NB4 (cell line): Measurements from ENCODE around the gene GAGE12D.
"Not testable (repeated sequence)": the region's sequence is repeated elsewhere in the genome, so short reads cannot be mapped to it uniquely, and the experiment has no call there.

Experiments
- DNase-seq: peaks from one replicate; pipeline ENCODE4 v3.0.0; 2010; ENCODE audit warnings: low read depth
- H3K4me3 ChIP-seq: one replicate; pipeline ENCODE4 v1.5.1; 2011; ENCODE audit warnings: mild to moderate bottlenecking, low read depth, low read length, moderate library complexity

Gene GAGE12D, protein sequence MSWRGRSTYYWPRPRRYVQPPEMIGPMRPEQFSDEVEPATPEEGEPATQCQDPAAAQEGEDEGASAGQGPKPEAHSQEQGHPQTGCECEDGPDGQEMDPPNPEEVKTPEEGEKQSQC

DNA sequence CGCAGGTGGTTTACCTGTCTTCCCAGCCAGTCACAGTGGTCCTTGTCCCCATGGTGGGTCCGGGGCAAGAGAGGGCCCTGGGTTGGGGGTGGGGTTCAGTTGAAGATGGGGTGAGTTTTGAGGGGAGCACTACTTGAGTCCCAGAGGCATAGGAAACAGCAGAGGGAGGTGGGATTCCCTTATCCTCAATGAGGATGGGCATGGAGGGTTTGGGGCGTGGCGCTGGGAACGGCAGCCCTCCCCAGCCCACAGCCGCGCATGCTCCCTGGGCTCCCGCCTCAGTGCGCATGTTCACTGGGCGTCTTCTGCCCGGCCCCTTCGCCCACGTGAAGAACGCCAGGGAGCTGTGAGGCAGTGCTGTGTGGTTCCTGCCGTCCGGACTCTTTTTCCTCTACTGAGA lies at the start of gene GAGE12D:
GAGE12D (plus strand) TSS at position 301 of the 400 bp plus-strand sequence. CDS start 1,155 bp downstream, outside the sequence.
- not testable (repeated sequence) for H3K4me3 ChIP-seq, DNase-seq

DNA sequence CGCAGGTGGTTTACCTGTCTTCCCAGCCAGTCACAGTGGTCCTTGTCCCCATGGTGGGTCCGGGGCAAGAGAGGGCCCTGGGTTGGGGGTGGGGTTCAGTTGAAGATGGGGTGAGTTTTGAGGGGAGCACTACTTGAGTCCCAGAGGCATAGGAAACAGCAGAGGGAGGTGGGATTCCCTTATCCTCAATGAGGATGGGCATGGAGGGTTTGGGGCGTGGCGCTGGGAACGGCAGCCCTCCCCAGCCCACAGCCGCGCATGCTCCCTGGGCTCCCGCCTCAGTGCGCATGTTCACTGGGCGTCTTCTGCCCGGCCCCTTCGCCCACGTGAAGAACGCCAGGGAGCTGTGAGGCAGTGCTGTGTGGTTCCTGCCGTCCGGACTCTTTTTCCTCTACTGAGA lies 9.7 kb upstream of the GAGE12D start, which contains the start of gene GAGE12C:
GAGE12C (plus strand) TSS at position 301 of the 400 bp plus-strand sequence. CDS start 1,155 bp downstream, outside the sequence.
- not testable (repeated sequence) for DNase-seq, H3K4me3 ChIP-seq

DNA sequence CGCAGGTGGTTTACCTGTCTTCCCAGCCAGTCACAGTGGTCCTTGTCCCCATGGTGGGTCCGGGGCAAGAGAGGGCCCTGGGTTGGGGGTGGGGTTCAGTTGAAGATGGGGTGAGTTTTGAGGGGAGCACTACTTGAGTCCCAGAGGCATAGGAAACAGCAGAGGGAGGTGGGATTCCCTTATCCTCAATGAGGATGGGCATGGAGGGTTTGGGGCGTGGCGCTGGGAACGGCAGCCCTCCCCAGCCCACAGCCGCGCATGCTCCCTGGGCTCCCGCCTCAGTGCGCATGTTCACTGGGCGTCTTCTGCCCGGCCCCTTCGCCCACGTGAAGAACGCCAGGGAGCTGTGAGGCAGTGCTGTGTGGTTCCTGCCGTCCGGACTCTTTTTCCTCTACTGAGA lies 9.5 kb downstream of the GAGE12D start, which contains the start of gene GAGE12E:
GAGE12E (plus strand) TSS at position 301 of the 400 bp plus-strand sequence. CDS start 1,155 bp downstream, outside the sequence.
- H3K4me3 ChIP-seq, DNase-seq: not testable (repeated sequence)

DNA sequence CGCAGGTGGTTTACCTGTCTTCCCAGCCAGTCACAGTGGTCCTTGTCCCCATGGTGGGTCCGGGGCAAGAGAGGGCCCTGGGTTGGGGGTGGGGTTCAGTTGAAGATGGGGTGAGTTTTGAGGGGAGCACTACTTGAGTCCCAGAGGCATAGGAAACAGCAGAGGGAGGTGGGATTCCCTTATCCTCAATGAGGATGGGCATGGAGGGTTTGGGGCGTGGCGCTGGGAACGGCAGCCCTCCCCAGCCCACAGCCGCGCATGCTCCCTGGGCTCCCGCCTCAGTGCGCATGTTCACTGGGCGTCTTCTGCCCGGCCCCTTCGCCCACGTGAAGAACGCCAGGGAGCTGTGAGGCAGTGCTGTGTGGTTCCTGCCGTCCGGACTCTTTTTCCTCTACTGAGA lies 19.0 kb downstream of the GAGE12D start, which contains the start of gene GAGE12F:
GAGE12F (plus strand) TSS at position 301 of the 400 bp plus-strand sequence. CDS start 1,155 bp downstream, outside the sequence.
- not testable (repeated sequence) for H3K4me3 ChIP-seq, DNase-seq

DNA sequence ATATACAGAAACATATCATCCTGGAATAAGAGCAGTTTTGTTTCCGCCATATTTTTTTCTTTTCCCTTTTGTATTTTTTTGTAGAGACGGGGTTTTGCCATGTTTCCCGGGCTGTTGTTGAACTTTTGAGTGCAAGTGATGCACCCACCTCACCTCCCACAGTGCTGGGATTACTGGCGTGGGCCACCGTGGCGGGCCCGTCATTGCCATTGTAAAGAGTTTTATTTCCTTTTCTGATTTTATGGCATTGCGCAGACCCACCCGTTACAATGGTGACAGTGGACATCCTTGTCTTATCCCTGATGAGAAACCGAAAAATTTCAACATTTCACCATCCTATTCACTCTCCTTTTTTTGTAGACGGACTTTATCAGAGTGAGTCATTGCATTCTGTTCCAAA lies 27.2 kb downstream of the GAGE12D start:
- not testable (repeated sequence) for H3K4me3 ChIP-seq, DNase-seq

DNA sequence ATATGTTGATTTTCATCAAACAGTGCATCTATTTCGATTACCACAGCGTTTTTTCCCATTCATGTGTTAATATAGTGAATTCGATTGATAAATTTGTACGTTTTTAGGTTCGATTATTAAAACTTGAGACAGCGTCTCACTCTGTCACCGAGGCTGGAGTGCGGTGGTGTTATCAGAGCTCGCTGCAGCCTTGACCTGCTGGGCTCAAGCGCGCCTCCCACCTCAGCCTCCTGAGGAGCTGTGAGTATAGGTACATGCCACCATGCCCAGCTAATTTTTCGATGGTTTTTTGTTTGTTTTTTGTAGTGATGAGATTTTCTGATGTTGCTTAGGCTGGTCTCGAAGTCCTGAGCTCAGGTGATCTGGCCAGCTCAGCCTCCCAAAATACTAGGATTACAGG lies 27.6 kb downstream of the GAGE12D start:
- H3K4me3 ChIP-seq, DNase-seq: not testable (repeated sequence)

DNA sequence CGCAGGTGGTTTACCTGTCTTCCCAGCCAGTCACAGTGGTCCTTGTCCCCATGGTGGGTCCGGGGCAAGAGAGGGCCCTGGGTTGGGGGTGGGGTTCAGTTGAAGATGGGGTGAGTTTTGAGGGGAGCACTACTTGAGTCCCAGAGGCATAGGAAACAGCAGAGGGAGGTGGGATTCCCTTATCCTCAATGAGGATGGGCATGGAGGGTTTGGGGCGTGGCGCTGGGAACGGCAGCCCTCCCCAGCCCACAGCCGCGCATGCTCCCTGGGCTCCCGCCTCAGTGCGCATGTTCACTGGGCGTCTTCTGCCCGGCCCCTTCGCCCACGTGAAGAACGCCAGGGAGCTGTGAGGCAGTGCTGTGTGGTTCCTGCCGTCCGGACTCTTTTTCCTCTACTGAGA lies 28.6 kb downstream of the GAGE12D start, which contains the start of gene GAGE12G:
GAGE12G (plus strand) TSS at position 301 of the 400 bp plus-strand sequence. CDS start 1,155 bp downstream, outside the sequence.
- DNase-seq, H3K4me3 ChIP-seq: not testable (repeated sequence)

DNA sequence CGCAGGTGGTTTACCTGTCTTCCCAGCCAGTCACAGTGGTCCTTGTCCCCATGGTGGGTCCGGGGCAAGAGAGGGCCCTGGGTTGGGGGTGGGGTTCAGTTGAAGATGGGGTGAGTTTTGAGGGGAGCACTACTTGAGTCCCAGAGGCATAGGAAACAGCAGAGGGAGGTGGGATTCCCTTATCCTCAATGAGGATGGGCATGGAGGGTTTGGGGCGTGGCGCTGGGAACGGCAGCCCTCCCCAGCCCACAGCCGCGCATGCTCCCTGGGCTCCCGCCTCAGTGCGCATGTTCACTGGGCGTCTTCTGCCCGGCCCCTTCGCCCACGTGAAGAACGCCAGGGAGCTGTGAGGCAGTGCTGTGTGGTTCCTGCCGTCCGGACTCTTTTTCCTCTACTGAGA lies 38.1 kb downstream of the GAGE12D start, which contains the start of gene GAGE12H:
GAGE12H (plus strand) TSS at position 301 of the 400 bp plus-strand sequence. CDS start 1,155 bp downstream, outside the sequence.
- not testable (repeated sequence) for H3K4me3 ChIP-seq

DNA sequence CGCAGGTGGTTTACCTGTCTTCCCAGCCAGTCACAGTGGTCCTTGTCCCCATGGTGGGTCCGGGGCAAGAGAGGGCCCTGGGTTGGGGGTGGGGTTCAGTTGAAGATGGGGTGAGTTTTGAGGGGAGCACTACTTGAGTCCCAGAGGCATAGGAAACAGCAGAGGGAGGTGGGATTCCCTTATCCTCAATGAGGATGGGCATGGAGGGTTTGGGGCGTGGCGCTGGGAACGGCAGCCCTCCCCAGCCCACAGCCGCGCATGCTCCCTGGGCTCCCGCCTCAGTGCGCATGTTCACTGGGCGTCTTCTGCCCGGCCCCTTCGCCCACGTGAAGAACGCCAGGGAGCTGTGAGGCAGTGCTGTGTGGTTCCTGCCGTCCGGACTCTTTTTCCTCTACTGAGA lies 47.7 kb downstream of the GAGE12D start, which contains the start of gene GAGE2A:
GAGE2A (plus strand) TSS at position 301 of the 400 bp plus-strand sequence. CDS start 1,155 bp downstream, outside the sequence.
- H3K4me3 ChIP-seq, DNase-seq: not testable (repeated sequence)

More for the DNA sequence above, 38.1 kb downstream of the GAGE12D start, which contains the start of gene GAGE12H:
- not testable (repeated sequence) for DNase-seq

DNA sequence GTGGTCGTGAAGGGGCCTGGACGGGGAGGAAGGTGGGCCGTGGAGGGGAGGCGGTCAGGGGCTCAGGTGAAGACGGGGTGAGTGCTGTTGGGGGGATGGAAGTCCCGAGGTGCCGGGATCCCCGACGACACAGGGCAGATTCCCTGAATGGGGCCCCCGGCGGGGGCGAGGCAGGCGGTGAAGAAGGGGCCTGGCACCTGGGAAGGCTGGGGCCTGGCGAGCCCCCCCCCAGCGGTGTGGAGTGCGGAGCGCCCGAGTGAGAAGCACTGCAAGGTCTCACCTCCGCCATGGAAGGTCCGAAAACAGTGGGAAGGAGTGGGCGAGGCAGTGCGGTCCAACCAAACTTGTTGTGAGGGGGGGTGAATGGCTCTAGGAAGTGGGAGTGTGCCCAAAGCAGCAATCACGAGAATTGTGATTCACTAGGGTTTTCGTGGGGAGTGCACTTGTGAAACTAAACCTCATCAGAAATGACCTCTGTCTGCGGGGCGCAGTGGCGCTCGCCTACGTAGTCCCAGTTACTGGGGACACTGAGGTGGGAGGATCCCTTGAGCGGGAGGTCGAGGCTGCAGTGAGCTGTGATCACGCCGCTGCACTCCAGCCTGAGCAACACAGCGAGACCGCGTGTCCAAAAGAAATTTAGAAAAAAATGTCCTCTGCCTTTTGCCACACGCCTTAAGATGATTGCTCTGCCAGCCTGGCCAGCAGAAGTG lies 48.4 kb downstream of the GAGE12D start:
- H3K4me3 ChIP-seq, DNase-seq: not testable (repeated sequence)

DNA sequence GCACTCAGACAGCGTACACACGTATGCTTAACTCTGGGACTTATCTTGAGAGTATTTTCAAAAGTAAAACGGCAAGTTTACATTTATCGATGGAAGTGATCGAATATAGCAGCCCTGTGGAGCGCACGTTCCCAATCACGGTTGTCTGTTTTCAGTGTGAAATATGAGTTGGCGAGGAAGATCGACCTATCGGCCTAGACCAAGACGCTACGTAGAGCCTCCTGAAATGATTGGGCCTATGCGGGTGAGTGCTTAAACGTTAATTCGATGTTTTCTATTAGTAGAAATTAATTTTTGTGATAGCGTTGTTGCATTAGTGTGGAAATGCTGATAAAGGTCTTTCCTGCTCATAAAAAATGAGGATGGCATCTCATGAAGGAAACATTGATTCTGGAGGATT lies 49.0 kb downstream of the GAGE12D start:
- not testable (repeated sequence) for H3K4me3 ChIP-seq, DNase-seq
